DMS53 treated with DMSO at 0.1 percent for 48 hours (cell line): Measurements from ENCODE around the gene TM4SF4.

Experiments
- DNase-seq: peaks from one replicate; lab custom pipeline; 2025; ENCODE audit not compliant: unreplicated experiment; lab: John Stamatoyannopoulos, UW

TM4SF4 gene

DNA sequence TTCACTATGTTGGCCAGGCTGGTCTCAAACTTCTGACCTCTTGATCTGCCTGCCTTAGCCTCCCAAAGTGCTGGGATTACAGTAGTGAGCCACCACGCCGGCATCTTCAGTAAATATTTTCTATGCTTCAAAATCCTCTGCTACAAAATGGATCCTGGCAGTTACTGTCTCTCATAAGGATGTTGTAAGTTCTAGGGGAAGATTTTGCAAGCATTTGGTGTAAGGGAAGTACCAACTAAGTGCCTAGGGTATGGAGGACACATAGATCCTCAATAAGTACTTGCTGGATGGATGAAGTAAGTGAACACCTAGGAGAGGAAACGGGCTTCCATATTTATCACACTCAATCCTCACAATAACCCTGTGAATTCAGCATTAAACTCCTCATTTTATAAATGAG, 6.6 kb downstream of the TM4SF4 start:
- no peak for DNase-seq

DNA sequence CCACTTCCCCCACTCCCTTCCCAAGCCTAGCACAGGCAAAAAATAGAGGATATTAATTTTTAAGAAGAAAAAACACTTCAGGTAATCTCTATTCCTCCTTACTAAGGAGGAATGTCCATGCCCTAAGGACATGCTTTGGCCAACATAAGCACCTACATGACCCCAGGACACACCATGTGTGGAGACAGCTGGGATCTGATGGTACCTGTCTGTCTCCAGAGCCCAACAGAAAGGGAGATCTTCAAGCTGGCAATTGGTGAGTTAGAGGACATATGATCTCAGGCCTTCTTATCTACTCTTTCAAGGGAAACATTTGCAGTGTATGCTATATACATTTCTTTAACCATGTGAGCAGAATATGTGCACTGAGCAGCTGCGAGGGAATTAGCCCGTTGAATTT, 7.0 kb downstream of the TM4SF4 start:
- DNase-seq, result no peak

DNA sequence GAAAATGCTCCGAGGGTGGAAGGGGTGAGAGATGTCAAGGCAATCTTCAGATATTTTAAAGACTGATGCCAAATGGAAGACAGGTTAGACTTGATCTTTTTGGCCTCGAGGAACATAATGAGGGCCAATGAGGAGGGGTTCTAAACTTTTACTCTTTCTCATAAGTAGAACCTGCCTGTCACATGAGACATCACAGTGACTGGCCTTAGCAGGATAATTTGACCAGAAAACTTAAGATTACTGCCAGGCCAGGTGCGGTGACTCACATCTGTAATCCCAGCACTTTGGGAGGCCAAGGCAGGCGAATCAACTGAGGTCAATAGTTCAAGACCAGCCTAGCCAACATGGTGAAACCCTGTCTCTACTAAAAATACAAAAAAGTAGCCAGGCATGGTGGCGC, 12.2 kb downstream of the TM4SF4 start:
- DNase-seq, result no peak

DNA sequence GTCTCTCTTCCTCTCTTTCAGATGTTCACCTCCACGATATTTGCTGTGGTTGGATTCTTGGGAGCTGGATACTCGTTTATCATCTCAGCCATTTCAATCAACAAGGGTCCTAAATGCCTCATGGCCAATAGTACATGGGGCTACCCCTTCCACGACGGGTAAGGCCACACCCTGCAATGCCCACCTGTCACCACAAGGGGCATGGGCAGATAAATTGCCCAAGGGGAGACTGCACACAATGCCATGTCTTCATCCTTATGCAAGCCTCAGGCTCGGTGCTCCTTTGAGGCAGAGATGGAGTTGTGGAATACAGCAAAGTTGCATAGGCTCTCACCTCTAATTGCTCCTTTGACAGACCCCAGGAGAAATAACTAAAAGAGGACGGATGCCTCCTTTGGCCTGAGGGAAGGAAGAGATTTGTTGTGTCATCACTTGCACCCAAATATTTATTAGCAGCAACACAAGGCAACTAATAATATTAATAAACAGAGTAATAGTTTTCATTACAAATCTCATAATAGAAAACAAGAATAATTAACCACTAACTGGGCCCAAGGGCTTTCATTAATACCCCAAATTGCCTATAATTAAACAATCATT, 13.2 kb downstream of the TM4SF4 start:
- no peak for DNase-seq

DNA sequence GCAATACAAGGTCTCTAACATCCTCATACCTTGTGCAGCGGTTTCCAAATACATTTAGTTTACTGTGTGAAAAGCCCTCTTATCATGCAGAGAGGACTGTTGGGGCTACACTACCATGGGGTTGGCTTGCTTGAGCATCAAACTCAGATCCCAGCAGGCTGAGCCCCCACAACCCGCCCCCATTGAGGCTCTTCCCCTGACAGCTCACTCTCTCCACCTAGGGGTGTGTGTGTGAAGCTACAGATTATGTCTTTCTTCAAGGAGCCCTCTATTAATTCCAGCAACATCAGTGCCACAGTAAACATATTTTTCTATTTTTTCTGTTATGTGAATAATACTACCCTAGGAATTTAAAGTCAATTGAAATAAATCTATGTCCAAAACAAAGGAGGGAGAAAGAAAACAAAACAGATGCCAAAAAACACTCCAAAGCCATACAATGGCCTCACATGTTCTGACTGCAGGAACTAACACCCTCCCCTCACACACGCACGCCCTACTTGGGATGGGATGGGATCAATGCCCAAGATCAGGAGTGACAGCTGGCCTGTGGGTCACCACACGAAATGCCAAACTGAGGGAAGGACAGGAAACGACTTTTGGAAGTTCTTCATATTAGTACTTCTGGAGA, 14.7 kb downstream of the TM4SF4 start:
- no peak for DNase-seq

DNA sequence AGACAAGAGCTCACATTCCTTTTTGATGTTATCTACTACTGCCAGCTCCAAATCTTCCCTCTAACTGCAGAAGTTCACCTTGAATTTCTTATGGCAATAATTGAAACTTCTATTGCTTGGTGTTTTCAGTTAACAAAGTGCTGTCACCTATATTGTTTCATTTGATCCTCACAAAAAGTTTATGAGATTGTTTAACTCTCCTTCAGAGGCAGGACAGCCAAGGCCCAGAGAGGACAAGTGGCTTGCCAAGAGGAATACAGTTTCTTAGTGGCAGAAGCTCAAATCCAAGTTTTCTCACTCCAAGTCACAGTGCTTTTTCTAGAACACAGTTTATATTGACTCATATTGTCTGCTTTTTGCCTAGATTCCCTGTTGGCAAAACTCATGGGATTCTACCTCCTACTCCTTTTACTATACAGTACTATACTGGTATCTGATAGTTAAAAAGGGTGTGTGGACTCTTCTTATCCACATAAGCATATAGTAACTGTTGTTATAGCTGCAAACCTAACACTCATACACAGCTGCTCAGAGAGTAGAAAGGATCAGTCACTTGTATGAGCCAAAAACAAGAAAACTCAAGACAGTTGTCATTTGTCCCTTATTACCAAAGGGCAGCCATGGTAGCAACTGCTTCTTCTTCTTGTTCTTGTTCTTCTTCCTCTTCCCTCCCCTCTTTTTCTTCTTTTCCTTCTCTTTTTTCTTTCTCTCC, 15.9 kb downstream of the TM4SF4 start:
- no peak for DNase-seq

DNA sequence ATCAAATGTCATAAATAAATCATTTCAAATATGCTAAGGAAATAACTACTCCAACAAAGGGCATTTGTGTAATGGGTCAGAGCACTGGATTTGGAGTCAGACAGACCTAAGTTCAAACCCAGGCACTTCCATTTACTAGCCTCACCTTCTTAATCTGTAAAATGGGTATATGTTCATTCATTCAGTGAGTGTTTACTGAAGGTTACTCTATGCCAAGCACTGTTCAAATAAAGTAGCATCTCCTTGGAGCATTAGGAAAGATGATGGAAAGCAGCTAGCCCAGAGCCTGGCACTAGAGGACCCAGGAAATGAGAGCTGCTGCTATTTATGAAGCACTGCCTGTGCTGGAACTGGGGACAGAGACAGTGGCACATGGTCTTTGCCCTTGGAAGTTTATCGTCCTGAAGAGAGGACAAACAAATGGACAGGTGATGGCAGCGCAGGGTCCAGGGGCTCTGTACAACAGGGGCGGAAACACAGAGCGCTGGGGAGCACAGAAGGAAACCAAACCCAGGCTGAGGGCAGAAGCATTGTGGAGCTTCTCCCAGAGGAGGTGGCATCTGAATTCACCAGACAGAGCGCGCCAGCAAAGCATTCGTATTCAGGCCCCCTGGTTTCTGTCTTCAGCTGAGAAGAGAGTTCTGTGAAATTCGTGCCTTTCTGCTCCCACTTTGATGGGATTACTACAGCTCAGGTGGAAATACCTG, 19.0 kb downstream of the TM4SF4 start:
- no peak for DNase-seq

DNA sequence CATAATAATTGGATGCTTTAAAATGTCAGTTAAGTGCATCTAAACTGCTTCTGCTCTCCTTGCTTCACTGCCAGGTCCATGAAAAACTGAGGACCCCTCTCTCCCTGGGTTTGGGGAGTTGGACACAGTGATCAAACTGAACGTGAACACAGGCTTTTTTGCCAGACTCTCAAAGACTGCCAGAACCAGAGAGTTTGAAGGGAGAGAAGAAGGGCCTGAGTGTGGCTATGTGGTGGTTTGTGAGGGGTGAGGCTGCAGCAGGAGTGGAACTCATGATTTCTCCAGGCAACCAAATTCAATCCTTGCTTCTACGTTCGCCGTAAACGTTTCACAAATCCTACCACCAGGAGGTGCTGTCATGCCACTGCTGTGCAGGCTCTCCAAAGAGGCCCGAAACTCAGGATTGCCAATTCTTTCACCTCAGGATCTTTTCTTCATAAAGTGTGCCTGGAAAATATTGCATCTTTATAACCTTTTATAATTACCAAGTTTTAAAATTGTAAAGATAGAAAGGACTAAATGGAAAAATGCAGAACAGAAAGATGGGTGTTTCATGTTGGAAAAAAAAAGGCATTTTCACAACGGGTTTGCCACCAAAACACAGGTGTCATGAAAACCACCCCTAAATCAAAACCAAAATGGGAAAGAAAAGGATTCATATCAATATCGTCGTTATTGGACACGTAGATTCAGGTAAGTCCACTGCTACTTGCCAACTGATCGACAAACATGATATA, 19.7 kb downstream of the TM4SF4 start:
- DNase-seq, result peak; percentile 16

DNA sequence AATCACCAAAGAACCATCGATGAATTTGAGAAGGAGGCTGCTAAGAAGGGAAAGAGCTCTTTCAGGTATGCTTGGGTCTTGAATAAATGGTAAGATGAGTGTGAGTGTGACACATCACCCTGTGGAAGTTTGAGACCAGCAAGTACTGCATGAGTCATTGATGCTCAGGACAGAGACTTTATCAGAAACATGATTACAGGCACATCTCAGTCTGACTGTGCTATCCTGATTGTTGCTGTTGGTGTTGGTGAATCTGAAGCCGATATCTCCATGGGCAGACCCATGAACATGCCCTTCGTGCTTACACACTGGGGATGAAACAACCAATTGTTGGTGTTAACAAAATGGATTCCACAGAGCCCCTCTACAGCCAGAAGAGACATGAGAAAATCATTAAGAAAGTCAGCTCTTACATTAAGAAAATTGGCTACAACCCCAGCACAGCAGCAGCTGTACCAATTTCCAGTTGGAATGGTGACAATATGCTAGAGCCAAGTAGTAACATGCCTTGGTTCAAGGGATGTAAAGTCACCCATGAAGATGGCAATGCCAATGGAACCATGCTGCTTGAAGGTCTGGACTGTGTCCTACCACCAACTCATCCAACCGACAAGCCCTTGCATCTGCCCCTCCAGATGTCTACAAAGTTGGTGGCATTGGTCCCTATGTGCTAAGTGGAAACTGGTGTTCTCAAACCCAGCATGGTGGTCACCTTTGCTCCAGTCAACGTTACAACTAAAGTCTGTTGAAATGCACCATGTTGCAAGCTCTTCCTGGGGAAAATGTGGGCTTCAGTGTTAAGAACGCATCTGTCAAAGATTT, 20.5 kb downstream of the TM4SF4 start:
- no peak for DNase-seq

DNA sequence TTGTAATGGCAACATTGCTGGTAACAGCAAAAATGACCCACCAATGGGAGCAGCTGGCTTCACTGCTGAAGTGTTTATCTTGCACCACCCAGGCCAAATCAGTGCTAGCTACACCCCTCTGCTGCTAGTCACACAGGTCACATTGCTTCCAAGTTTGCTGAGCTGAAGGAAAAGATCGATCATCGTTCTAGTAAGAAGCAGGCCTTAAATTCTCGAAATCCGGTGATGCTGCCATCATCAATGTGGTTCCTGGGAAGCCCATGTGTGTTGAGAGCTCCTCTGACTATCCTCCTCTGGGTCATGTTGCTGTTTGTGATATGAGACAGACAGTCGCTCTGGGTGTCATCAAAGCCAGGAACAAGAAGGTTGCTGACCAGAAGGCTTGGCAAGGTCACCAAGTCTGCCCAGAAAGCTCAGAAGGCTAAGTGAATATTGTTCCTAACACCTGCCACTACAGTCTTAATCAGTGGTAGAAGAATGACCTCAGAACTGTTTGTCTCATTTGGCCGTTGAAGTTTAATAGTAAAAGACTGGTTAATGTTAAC, 21.2 kb downstream of the TM4SF4 start:
- no peak for DNase-seq

DNA sequence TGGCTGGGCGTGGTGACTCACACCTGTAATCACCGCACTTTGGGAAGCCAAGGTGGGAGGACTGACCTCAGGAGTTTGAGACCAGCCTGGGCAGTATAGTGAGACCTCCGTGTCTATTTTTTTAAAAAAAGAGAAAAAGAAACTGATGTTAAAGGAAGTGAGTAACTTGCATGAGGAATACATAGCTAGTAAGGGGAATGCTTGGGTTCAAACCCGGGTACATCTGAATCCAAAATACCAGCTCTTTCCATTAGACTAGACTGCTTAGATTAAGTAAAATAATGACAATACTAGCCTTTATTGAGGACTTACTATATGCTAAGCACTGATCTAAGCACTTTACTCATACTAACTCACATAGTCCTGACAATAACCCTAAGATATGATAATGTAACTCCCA, 22.4 kb downstream of the TM4SF4 start:
- no peak for DNase-seq

DNA sequence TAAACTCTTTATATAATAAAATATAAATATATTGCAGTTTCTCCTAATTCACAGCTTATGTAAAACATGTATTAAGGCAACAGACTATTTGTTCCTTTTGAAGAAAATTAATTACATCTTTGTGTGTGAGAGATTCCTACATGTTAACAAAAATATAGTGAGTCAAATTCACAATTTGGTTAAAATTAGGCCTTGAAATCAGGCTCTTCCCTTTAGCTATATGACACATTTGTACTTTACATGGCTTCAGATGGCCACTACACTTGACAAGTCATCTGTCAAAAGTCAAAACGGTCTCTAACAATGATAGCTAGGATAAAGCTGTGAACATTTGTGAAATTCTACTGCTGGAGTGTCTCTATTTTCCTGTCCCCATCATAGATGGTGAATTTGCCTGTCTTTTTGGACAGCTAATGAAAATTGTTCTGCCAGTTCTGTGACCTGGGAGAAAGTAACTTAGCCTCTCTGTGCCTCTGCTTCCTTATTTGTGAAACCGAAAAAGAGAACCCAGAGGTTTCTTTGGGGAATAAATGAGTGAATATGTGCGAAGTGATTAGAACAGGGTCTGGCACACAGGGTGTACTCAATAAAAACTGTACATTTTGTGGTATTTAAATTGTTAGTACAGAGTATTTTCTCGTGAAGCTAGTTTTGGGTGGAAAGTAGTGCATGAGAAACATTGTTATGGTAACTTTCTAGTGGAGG, 23.6 kb downstream of the TM4SF4 start:
- DNase-seq, result no peak

DNA sequence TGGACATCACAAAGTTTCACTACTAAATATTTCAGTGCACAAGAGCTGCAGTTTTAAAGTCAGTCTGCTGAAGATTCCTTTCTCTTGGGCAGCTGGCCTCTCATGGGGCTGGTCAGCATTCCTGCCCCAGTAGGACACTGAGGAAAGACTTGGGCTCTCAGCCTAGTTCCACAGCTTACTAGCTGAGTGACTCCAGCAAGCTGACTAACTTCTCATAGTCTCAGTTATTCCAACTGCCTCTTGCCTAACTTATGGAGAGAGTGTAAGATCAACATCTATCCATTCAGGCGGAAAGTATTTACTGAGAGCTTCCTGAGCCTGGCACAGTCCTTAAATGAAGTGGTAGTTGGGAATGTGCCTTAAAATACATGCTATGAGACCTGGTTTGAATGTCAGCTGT, 27.0 kb downstream of the TM4SF4 start:
- DNase-seq, result no peak

DNA sequence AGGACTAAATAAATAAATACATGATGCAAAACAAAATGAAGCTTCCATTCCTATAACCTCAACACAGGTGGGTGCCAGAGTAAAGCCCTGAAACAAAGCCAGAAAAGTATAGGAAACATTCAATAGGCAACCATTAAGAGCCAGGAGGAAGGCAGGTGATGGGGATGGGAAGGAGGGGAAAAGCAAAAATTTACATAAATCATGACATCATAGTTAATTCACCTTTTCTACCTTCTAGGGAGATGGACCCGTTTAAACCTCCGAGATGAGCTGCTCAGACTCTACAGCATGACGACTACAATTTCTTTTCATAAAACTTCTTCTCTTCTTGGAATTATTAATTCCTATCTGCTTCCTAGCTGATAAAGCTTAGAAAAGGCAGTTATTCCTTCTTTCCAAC, 27.9 kb downstream of the TM4SF4 start:
- DNase-seq, result no peak

DNA sequence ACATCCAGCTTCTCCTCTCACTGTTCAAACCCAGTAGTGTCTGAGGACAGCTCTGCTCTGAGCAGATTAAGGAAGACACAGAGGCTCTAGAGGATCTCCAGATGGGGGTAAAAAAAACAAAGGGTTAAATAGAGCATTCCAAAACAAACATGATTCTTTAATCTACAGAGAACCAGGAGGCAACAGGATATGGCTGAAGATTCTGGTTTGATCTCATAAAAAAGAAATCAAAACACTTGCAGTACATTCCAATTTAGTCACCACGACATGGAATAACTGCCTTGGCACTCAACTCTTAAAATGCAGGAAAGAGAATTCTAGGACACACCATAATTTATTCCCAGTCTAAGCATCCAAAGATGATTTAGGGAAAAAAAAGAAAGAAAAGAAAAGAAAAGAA, 32.0 kb downstream of the TM4SF4 start:
- DNase-seq, result no peak

DNA sequence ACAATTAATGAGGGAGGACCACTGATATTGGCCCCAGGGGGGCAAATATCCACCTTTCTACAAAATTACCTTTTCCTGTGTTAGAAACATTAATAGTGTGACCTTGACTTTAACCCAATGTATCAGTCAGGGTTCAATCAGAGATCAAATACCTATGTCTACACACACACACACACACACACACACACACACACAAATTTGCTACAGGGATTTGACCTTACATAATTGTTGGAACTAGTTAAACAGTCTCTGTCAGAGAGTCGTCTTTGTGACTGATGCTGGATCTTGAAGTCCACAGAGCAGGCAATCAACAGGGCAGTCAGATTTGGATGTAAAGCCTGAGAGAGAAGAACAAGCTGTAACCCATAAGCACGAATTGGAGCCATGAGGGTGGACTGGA, 32.5 kb downstream of the TM4SF4 start:
- DNase-seq, result no peak

DNA sequence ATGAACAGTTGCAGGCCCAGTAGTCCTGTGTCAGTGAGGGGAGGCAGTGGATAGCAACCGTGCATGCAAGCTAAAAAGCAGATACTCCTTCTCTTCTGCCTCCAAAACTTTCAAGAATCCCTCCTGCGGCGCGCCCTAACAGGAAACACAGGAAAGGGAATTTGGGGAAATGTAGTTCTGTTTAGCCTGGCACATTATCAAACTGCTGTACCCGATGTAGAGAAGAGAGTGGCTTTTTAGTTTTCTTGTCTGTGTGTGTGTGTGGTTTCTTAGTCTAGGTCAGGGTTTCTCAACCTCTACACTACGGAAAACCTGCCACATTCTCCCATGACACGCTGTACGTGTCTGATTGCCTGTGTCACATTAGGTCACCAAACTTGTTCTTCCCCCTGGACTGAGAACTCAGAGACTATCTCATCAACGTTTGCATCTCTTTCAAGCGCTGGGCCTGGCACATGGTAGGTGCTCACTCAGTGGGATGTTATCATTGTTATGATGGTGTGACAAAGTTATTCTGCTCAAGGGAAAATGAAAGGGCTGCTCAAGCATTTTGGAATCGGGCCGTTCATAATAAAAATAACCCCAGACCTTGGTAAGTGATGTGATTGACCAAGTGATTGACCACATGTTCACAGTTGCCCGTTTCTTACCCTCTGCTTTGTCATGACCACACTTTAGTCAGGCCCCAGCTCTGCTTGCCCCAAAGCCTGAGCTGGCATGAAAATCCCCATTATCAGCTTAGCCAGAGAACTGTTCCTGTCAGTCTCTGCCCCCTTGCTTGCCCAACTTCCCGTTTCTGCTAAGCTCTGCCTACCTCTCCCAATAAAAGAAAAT, 33.2 kb downstream of the TM4SF4 start:
- no peak for DNase-seq

DNA sequence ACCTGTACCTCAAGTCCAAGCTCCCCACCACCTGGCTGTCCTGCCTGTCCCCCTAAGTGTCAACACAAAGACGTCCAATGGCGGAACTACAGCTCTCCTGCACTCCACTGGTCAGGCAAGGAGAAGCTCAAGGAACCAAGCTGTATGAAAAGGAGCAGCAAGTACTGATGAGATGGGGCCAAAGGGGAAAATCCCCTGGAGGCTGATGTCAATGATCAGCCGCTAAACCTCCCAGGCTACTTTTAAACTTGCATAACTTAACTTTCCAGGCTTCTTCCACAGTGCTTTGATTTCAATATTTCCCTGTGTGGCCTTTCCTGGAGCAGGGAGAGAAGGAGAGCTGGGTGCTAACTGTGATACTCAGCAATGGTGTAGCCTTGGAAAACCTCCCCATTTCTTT, 35.0 kb downstream of the TM4SF4 start:
- DNase-seq, result no peak

DNA sequence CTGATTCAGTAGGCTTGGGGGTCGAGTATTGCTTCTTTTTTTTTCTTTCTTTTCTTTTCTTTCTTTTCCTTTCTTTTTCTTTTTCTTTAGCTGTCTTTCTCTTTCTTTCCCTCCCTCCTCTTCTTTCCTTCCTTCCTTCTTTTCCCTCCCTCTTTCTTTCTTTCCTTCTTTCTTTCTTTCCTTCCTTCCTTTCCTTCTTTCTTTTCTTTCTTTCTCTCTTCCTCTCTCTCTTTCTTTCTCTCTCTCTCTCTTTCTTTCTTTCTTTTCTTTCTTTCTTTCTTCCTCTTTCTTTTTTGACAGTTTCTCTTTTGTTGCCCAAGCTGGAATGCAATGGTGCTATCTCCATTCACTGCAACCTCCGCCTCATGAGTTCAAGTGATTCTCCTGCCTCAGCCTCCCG, 36.0 kb downstream of the TM4SF4 start:
- DNase-seq, result no peak
